ENCODE results near the gene PPP1R3E. TPM values are rescaled to one million over a fixed set of nuclear protein-coding genes. Genes with fewer than 3 reads are reported as not detected.

Gene PPP1R3E
- total and polyA plus RNA-seq, 2 of the 13 experiments (the other 11 are each of a cell fraction or from before 2014, with no cell fraction given), result 16.5 to 26.5 TPM

GRCh38 chr14:23321572-23322547 is 19.2 kb upstream of the PPP1R3E start (continued):
- TF ChIP-seq FOSL1 (CRISPR knock-in tag; IDR thresholded peaks at IDR 0.05; ENCODE audit: borderline replicate concordance) (no peak), ZGPAT (CRISPR knock-in tag; IDR thresholded peaks at IDR 0.05) (no peak; the same call in 1 of the 2 replicates), ZUFSP (CRISPR knock-in tag; IDR thresholded peaks at IDR 0.05; ENCODE audit: borderline replicate concordance) (no peak), SNAPC5 (CRISPR knock-in tag; IDR thresholded peaks at IDR 0.05; ENCODE audit: borderline replicate concordance) (peak; percentile 90), TFE3 (CRISPR knock-in tag; IDR thresholded peaks at IDR 0.05) (peak; percentile 34; the same call in 1 of the 2 replicates), MLXIP (CRISPR knock-in tag; IDR thresholded peaks at IDR 0.05; ENCODE audit: borderline replicate concordance) (0 out of 2 replicates have a peak, but pooled peaks have one; percentile 26), POLR2A (IDR thresholded peaks at IDR 0.05; ENCODE audit: insufficient read depth in 1 of 2, low read depth in 2 of 2, low read length in 2 of 2) (peak in 1 of 2 experiments; percentile 95; a peak in 2 of 4 replicates), ZBTB44 (CRISPR knock-in tag; IDR thresholded peaks at IDR 0.05) (no peak), ZNF83 (CRISPR knock-in tag; IDR thresholded peaks at IDR 0.05; ENCODE audit: borderline replicate concordance) (no peak), FOXC1 (CRISPR knock-in tag; IDR thresholded peaks at IDR 0.05; ENCODE audit: borderline replicate concordance) (peak; percentile 90; the same call in 1 of the 2 replicates), PHF20 (CRISPR knock-in tag; IDR thresholded peaks at IDR 0.05) (no peak), SSRP1 (CRISPR knock-in tag; IDR thresholded peaks at IDR 0.05) (peak; percentile 65), IKZF1 (IDR thresholded peaks at IDR 0.05) (no peak), GMEB1 (CRISPR knock-in tag; IDR thresholded peaks at IDR 0.05; ENCODE audit: borderline replicate concordance) (no peak; the same call in 1 of the 2 replicates), ZNF441 (CRISPR knock-in tag; IDR thresholded peaks at IDR 0.05; ENCODE audit: borderline replicate concordance) (peak; percentile 54; the same call in 1 of the 2 replicates), FOXO1 (CRISPR knock-in tag; IDR thresholded peaks at IDR 0.05) (no peak)
